HG03196 (cell line): Measurements from ENCODE around the gene ODAD4.
"Not testable (repeated sequence)": the region's sequence is repeated elsewhere in the genome, so short reads cannot be mapped to it uniquely, and the experiment has no call there.

ENCODE experiments used
- ATAC-seq: cut with Tn5 transposase; IDR thresholded peaks from one replicate; pipeline ENCODE4 v1.9.1; 2021; ENCODE audit not compliant: unreplicated experiment

ODAD4 gene

GRCh38 chr17:41913798-41914197 is 16.6 kb upstream of the ODAD4 start:
- ATAC-seq = no peak

GRCh38 chr17:41914358-41914766 is 16.1 kb upstream of the ODAD4 start:
- ATAC-seq = no peak

GRCh38 chr17:41915020-41915419 is 15.4 kb upstream of the ODAD4 start:
- no peak for ATAC-seq

GRCh38 chr17:41915566-41915965 is 14.9 kb upstream of the ODAD4 start:
- ATAC-seq = no peak

GRCh38 chr17:41917192-41917591 is 13.2 kb upstream of the ODAD4 start:
- no peak for ATAC-seq

GRCh38 chr17:41917679-41918313 is 12.6 kb upstream of the ODAD4 start:
- ATAC-seq = no peak

GRCh38 chr17:41918314-41919164 is 11.9 kb upstream of the ODAD4 start, which contains the start of gene ACLY:
Gene ACLY, minus strand, starts transcription at chr17:41918951. Its CDS starts 5,078 bp downstream, at chr17:41913873.
- peak; percentile 87 for ATAC-seq

- ATAC-seq = peak; percentile 6
Measured at GRCh38 chr17:41919165-41919817, 11.1 kb upstream of the ODAD4 start.

GRCh38 chr17:41919840-41920579 is 10.4 kb upstream of the ODAD4 start:
- no peak for ATAC-seq

- ATAC-seq = no peak
Measured at GRCh38 chr17:41920580-41920955, 9.8 kb upstream of the ODAD4 start.

GRCh38 chr17:41925991-41926590 is 4.3 kb upstream of the ODAD4 start:
- no peak for ATAC-seq

- ATAC-seq = no peak
Measured at GRCh38 chr17:41928693-41929251, 1.6 kb upstream of the ODAD4 start.

GRCh38 chr17:41930833-41931156 is 378 bp downstream of the ODAD4 start:
- not testable (repeated sequence) for ATAC-seq

- not testable (repeated sequence) for ATAC-seq
Measured at GRCh38 chr17:41931715-41932114, 1.3 kb downstream of the ODAD4 start.

GRCh38 chr17:41932816-41933389 is 2.5 kb downstream of the ODAD4 start:
- ATAC-seq = no peak

- ATAC-seq = no peak
Measured at GRCh38 chr17:41935641-41936040, 5.2 kb downstream of the ODAD4 start.

- ATAC-seq = no peak
Measured at GRCh38 chr17:41937970-41938954, 7.8 kb downstream of the ODAD4 start.

- no peak for ATAC-seq
Measured at GRCh38 chr17:41939044-41939692, 8.8 kb downstream of the ODAD4 start.
